K562 (cell line): Measurements from ENCODE around the gene GIMAP1. TPM values are rescaled to one million over a fixed set of nuclear protein-coding genes. Genes with fewer than 3 reads are reported as not detected.
A peak's percentile ranks its signal among the peaks of the same experiment; 100 is the strongest.

Source experiments
- ATAC-seq: fragments of 200-7000 bp; cut with Tn5 transposase; 3 replicates; pipeline ENCODE4 v1.9.1; 2020; ENCODE audit warnings: moderate library complexity
- BruUV-seq: library from RNA; stranded (reverse); fragments of 400-500 nt; replicated peaks from 2 replicates; lab custom pipeline; 2021; lab: Mats Ljungman, UMichigan
- CTCF ChIA-PET: fragments of 300-600 bp; formaldehyde crosslinking; extraction: SDS; loops from one replicate; lab custom pipeline; 2021; ENCODE audit warnings: low intra/inter-chr PET ratio; lab: Yijun Ruan, JAX
- POLR2A ChIA-PET: fragments of 300-600, 350-650 bp; sonication (Branson Sonifier 250); formaldehyde crosslinking; extraction: SDS; loops from one replicate; lab custom pipeline; 2021; ENCODE audit warnings: antibody characterized with exemption, inconsistent platforms; lab: Yijun Ruan, JAX
- DNase-seq, 4 experiments: peaks; one replicate each; pipeline versions ENCODE4 v3.0.0 to v3.0.0-alpha.2; 2011 to 2018; ENCODE audit warnings: low spot score in 3 of 4, mixed read lengths in 3 of 4; ENCODE audit errors: extremely low read depth in 1 of 4
- FAIRE-seq: peaks from 2 replicates; lab custom pipeline; 2011; peaks lifted over from hg19 to GRCh38; lab: Jason Lieb, UNC
- H2AFZ ChIP-seq: 2 replicates; pipeline ENCODE4 v1.6.0; 2011; ENCODE audit warnings: low read depth, low read length, control low read depth, inconsistent platforms
- H3K27ac ChIP-seq: fragments of 200-600 bp; 3 replicates; pipeline ENCODE4 v1.8.0; 2011; ENCODE audit warnings: low read depth, mild to moderate bottlenecking, control low read depth, inconsistent platforms, low read length, moderate library complexity, mixed read lengths; ENCODE audit errors: extremely low read depth
- H3K27me3 ChIP-seq, 2 experiments: fragments of 300-600 bp in 1 of 2; 2 replicates in 1 of 2; 3 replicates in 1 of 2; pipeline versions ENCODE4 v1.6.0 to v1.8.0; 2011; ENCODE audit warnings: inconsistent platforms in 2 of 2, low read length in 2 of 2, mild to moderate bottlenecking in 1 of 2, mixed read lengths in 1 of 2, moderate library complexity in 1 of 2; ENCODE audit not compliant: control insufficient read depth in 2 of 2, insufficient read depth in 2 of 2
- H3K36me3 ChIP-seq: fragments of 300-600 bp; 3 replicates; pipeline ENCODE4 v1.8.0; 2011; ENCODE audit warnings: mild to moderate bottlenecking, low read length, inconsistent platforms; ENCODE audit not compliant: control insufficient read depth, insufficient read depth
- H3K4me1 ChIP-seq, 2 experiments: fragments of 200-600 bp in 1 of 2; replicated peaks in 1 of 2; 2 replicates in 1 of 2; 3 replicates in 1 of 2; pipeline versions ENCODE4 v1.5.1 to v1.8.0; 2011; ENCODE audit warnings: inconsistent platforms in 2 of 2, low read length in 2 of 2, mild to moderate bottlenecking in 1 of 2, mixed read lengths in 1 of 2, moderate library complexity in 1 of 2; ENCODE audit not compliant: control insufficient read depth in 2 of 2, insufficient read depth in 2 of 2
- H3K4me2 ChIP-seq: 2 replicates; pipeline ENCODE4 v1.6.1; 2011; ENCODE audit warnings: low read length, control low read depth, inconsistent platforms, mixed read lengths; ENCODE audit not compliant: insufficient read depth
- H3K4me3 ChIP-seq: fragments of 200-600 bp; sonication (generic), shearing (Covaris generic); 2 replicates; pipeline ENCODE4 v1.5.1; 2016; ENCODE audit warnings: control low read depth, inconsistent platforms
- H3K79me2 ChIP-seq: fragments of 200-600 bp; 3 replicates; pipeline ENCODE4 v1.8.0; 2011; ENCODE audit warnings: low read length, inconsistent platforms; ENCODE audit not compliant: control insufficient read depth, insufficient read depth
- H3K9ac ChIP-seq, 2 experiments: 2 replicates each; pipeline versions ENCODE4 v1.6.0 to v1.6.1; 2011; ENCODE audit warnings: low read depth in 2 of 2, low read length in 2 of 2, control low read depth in 1 of 2, inconsistent platforms in 1 of 2, mild to moderate bottlenecking in 1 of 2, mixed read lengths in 1 of 2; ENCODE audit not compliant: insufficient read depth in 1 of 2
- H3K9me1 ChIP-seq: one replicate; pipeline ENCODE4 v1.6.0; 2011; ENCODE audit warnings: inconsistent platforms, mild to moderate bottlenecking, low read length, moderate library complexity; ENCODE audit not compliant: control insufficient read depth, insufficient read depth
- H3K9me3 ChIP-seq: replicated peaks from 2 replicates; pipeline ENCODE4 v1.5.1; 2011; ENCODE audit warnings: low read depth, low read length, inconsistent platforms; ENCODE audit not compliant: control insufficient read depth, insufficient read depth
- H4K20me1 ChIP-seq: replicated peaks from 2 replicates; pipeline ENCODE4 v1.6.1; 2011; ENCODE audit warnings: low read length, inconsistent platforms, mixed read lengths; ENCODE audit not compliant: control insufficient read depth, insufficient read depth
- CCAR2 ChIP-seq: fragments of 200-400 bp; formaldehyde crosslinking; IDR thresholded peaks from 2 replicates; pipeline ENCODE4 v1.6.1; 2017; ENCODE audit warnings: mild to moderate bottlenecking, low read depth, low read length
- CREM ChIP-seq: IDR thresholded peaks from 2 replicates; pipeline ENCODE4 v1.6.1; 2014; ENCODE audit warnings: antibody characterized with exemption, low read depth
- E2F1 ChIP-seq: sonication (generic); formaldehyde crosslinking; IDR thresholded peaks from 2 replicates; pipeline ENCODE4 v1.8.1; 2023; ENCODE audit warnings: mild to moderate bottlenecking, missing genetic modification reagents, moderate library complexity
- E4F1 ChIP-seq: fragments of 250-450 bp; sonication (Bioruptor Pico); IDR thresholded peaks from 2 replicates; pipeline ENCODE4 v1.5.0; 2021; ENCODE audit warnings: mild to moderate bottlenecking, borderline replicate concordance
- NR2C1 ChIP-seq, 2 experiments: fragments of 450-650 bp; IDR thresholded peaks; 2 replicates each; pipeline ENCODE4 v1.6.1; 2017; ENCODE audit warnings: mild to moderate bottlenecking in 2 of 2, antibody characterized with exemption in 1 of 2, inconsistent platforms in 1 of 2, missing compliant biosample characterization in 1 of 2, missing genetic modification characterization in 1 of 2
- SAFB2 ChIP-seq: fragments of 200-400 bp; formaldehyde crosslinking; IDR thresholded peaks from 2 replicates; pipeline ENCODE4 v1.6.1; 2018; ENCODE audit warnings: borderline replicate concordance, low read length, low read depth, moderate library complexity; ENCODE audit not compliant: severe bottlenecking
- ZNF764 ChIP-seq: fragments of 250-450 bp; sonication (Bioruptor Pico); IDR thresholded peaks from 2 replicates; pipeline ENCODE4 v1.4.0; 2020; ENCODE audit warnings: low read depth, mild to moderate bottlenecking, moderate library complexity
- WGBS: fragments of 100-300 bp; shearing (Covaris generic); methylation state at CpG from one replicate; pipeline ENCODE4 v1.1.6; 2016; ENCODE audit warnings: low coverage, mixed read lengths; ENCODE audit not compliant: insufficient coverage; ENCODE audit errors: missing lambda C conversion rate; 5-methylcytosine and 5-hydroxymethylcytosine counted together
- in situ Hi-C: fragments of 300-500 bp; cut with MboI; formaldehyde crosslinking; loops from 4 replicates; pipeline ENCODE4 v1.15.0; 2018; ENCODE audit warnings: inconsistent platforms, mixed read lengths
- intact Hi-C: fragments of 100-400 bp; cut with micrococcal nuclease; formaldehyde crosslinking; loops from 2 replicates; pipeline ENCODE4 v1.14.2; 2022
- polyA plus RNA-seq, 8 experiments: library from polyadenylated mRNA; depleted of rRNA in 4 of 8; stranded (reverse) in 5 of 8; unstranded in 3 of 8; fragments of >200 nt; fragmentation: Nextera tagmentation in 2 of 8; fragmentation: Illumina TruSeq in 1 of 8; extraction: Ambion mirVana in 2 of 8; extraction: Trizol in 1 of 8; gene quantifications; 2 replicates each; pipeline versions ENCODE4 v1.2.1 to v1.2.3, GENCODE V29; 2011 to 2014; ENCODE audit warnings: inconsistent platforms in 1 of 8, missing spikeins in 1 of 8
- total RNA-seq, 7 experiments: library from RNA; depleted of rRNA in 6 of 7; stranded (reverse); fragments of >200 nt in 6 of 7; fragmentation: Illumina TruSeq in 2 of 7; extraction: Trizol in 2 of 7; gene quantifications; 2 replicates each; pipeline versions ENCODE4 v1.2.1 to v1.2.3, GENCODE V29; 2011 to 2021; ENCODE audit warnings: low replicate concordance in 1 of 7

Gene GIMAP1
- total and polyA plus RNA-seq, 9 of the 15 experiments (the other 6 are each of a cell fraction or from before 2014, with no cell fraction given) = 0.04 to 0.13 TPM; not detected in 7

GRCh38 chr7:150759479-150759878 lies 43.1 kb downstream of the GIMAP1 start:
- POLR2A ChIA-PET = interaction anchor here (0.6 to 1.0 kb wide), 2 partner anchors 13 to 18 kb away, joined by 3 read pairs; no protein-coding TSS in a partner anchor
- no peak overlapping the region for H3K4me3 ChIP-seq

More at GRCh38 chr7:150759479-150759878, 43.1 kb downstream of the GIMAP1 start:
- intact Hi-C loops = loop anchor here (5.0 to 10.0 kb wide), 3 partner anchors 235 to 472 kb away; no protein-coding TSS in a partner anchor
- CTCF ChIA-PET = no interaction called here
- Histone ChIP-seq H2AFZ (no peak overlapping the region), H3K9me3 (no peaks in the 10 kb centered on the region), H3K36me3 (no peaks in the 10 kb centered on the region), H3K4me1 (no peaks in the 10 kb centered on the region), H3K9ac (no peak overlapping the region), H3K27me3 (0 out of 5 replicates have a peak, but pooled peaks cover 0 to 5% of the 10 kb centered on the region in 2 experiments), H3K4me2 (no peak overlapping the region), H3K27ac (no peak overlapping the region), H3K9me1 (no peaks in the 10 kb centered on the region), H3K79me2 (no peaks in the 10 kb centered on the region), H4K20me1 (no peaks in the 10 kb centered on the region)
- BruUV-seq = no TSS peak
- ATAC-seq (no peak), FAIRE-seq (peak; percentile 51), DNase-seq (no peak)
- in situ Hi-C loops = loop anchor here (25.0 kb wide), 1 partner anchor 472 kb away; no protein-coding TSS in a partner anchor
- TF ChIP-seq ZNF764 (CRISPR knock-in tag) = no peak
- TF ChIP-seq CCAR2 = no peak
- no peak for TF ChIP-seq E4F1 (CRISPR knock-in tag)
- TF ChIP-seq E2F1 = no peak
- no peak for TF ChIP-seq NR2C1 (IDR thresholded peaks at IDR 0.05)
- TF ChIP-seq NR2C1 (tag; IDR thresholded peaks at IDR 0.05) = no peak
- TF ChIP-seq SAFB2 = no peak
- TF ChIP-seq CREM = no peak
- 0% methylated on average over 1 of the region's 1 CpG for WGBS
